Trophoblast cell (in vitro differentiated cells and primary cell): ENCODE results near the gene TXNDC5.

Experiments
- DNase-seq, 2 donors: peaks; one replicate each; pipeline ENCODE4 v3.0.0-alpha.2; 2016
- H2AFZ ChIP-seq: 2 replicates; pipeline ENCODE4 v1.6.1; 2013; ENCODE audit warnings: low read length, moderate library complexity, mild to moderate bottlenecking; ENCODE audit not compliant: insufficient read depth, poor library complexity
- H2AK5ac ChIP-seq: 2 replicates; pipeline ENCODE4 v1.6.1; 2013; ENCODE audit warnings: mild to moderate bottlenecking, low read length
- H2BK120ac ChIP-seq: 2 replicates; pipeline ENCODE4 v1.6.1; 2013; ENCODE audit warnings: low read length, mild to moderate bottlenecking, moderate library complexity; ENCODE audit not compliant: insufficient read depth, poor library complexity
- H2BK12ac ChIP-seq: 2 replicates; pipeline ENCODE4 v1.6.1; 2013; ENCODE audit warnings: mild to moderate bottlenecking, low read length, moderate library complexity
- H2BK5ac ChIP-seq: 2 replicates; pipeline ENCODE4 v1.6.1; 2013; ENCODE audit warnings: low read length, low read depth, moderate library complexity, mild to moderate bottlenecking; ENCODE audit not compliant: poor library complexity
- H3K14ac ChIP-seq: 2 replicates; pipeline ENCODE4 v1.6.1; 2013; ENCODE audit warnings: mild to moderate bottlenecking, low read length
- H3K18ac ChIP-seq: 2 replicates; pipeline ENCODE4 v1.6.1; 2013; ENCODE audit warnings: mild to moderate bottlenecking, low read length
- H3K23ac ChIP-seq: 2 replicates; pipeline ENCODE4 v1.6.1; 2013; ENCODE audit warnings: low read length
- H3K27ac ChIP-seq: 2 replicates; pipeline ENCODE4 v1.5.1; 2013; ENCODE audit warnings: low read depth, mild to moderate bottlenecking, inconsistent platforms, low read length, moderate library complexity
- H3K27me3 ChIP-seq: 2 replicates; pipeline ENCODE4 v1.6.1; 2013; ENCODE audit warnings: inconsistent platforms, mild to moderate bottlenecking, low read length, moderate library complexity; ENCODE audit not compliant: insufficient read depth
- H3K36me3 ChIP-seq, 2 experiments: 1 replicate in 1 of 2; 2 replicates in 1 of 2; pipeline ENCODE4 v1.6.1; 2013; ENCODE audit warnings: low read length in 2 of 2, mild to moderate bottlenecking in 2 of 2, moderate library complexity in 1 of 2; ENCODE audit not compliant: insufficient read depth in 2 of 2, control insufficient read depth in 1 of 2
- H3K4ac ChIP-seq: 2 replicates; pipeline ENCODE4 v1.6.1; 2013; ENCODE audit warnings: low read depth, mild to moderate bottlenecking, low read length, moderate library complexity
- H3K4me1 ChIP-seq, 2 experiments: 1 replicate in 1 of 2; 2 replicates in 1 of 2; pipeline ENCODE4 v1.6.1; 2013; ENCODE audit warnings: low read length in 2 of 2, mild to moderate bottlenecking in 2 of 2, moderate library complexity in 1 of 2; ENCODE audit not compliant: insufficient read depth in 2 of 2, control insufficient read depth in 1 of 2
- H3K4me2 ChIP-seq: 2 replicates; pipeline ENCODE4 v1.6.1; 2013; ENCODE audit warnings: inconsistent platforms, mild to moderate bottlenecking, low read length, moderate library complexity
- H3K4me3 ChIP-seq: 2 replicates; pipeline ENCODE4 v1.5.1; 2013; ENCODE audit warnings: mild to moderate bottlenecking, low read depth, low read length, inconsistent platforms
- H3K79me1 ChIP-seq: one replicate; pipeline ENCODE4 v1.6.1; 2013; ENCODE audit warnings: low read length
- H3K79me2 ChIP-seq: 2 replicates; pipeline ENCODE4 v1.6.1; 2013; ENCODE audit warnings: low read length, mild to moderate bottlenecking; ENCODE audit not compliant: control insufficient read depth, insufficient read depth, poor library complexity
- H3K9ac ChIP-seq: 2 replicates; pipeline ENCODE4 v1.6.1; 2013; ENCODE audit warnings: mild to moderate bottlenecking, low read length
- H3K9me3 ChIP-seq: 2 replicates; pipeline ENCODE4 v1.6.1; 2013; ENCODE audit warnings: low read depth, mild to moderate bottlenecking, control low read depth, inconsistent platforms, low read length; ENCODE audit not compliant: insufficient read depth
- H4K12ac ChIP-seq: 2 replicates; pipeline ENCODE4 v1.6.1; 2013; ENCODE audit warnings: low read depth, mild to moderate bottlenecking, low read length, moderate library complexity
- H4K8ac ChIP-seq: 2 replicates; pipeline ENCODE4 v1.6.1; 2013; ENCODE audit warnings: low read depth, mild to moderate bottlenecking, low read length, moderate library complexity
- H4K91ac ChIP-seq: one replicate; pipeline ENCODE4 v1.6.1; 2013; ENCODE audit warnings: low read depth, mild to moderate bottlenecking, low read length, moderate library complexity
- WGBS: extraction: QIAGEN DNeasy Blood & Tissue Kit; methylation state at CpG from one replicate; pipeline ENCODE4 v1.1.7; 2013; ENCODE audit warnings: missing lambda C conversion rate; ENCODE audit not compliant: insufficient read length, insufficient coverage; ENCODE audit errors: extremely low coverage; 5-methylcytosine and 5-hydroxymethylcytosine counted together

Gene TXNDC5

DNA sequence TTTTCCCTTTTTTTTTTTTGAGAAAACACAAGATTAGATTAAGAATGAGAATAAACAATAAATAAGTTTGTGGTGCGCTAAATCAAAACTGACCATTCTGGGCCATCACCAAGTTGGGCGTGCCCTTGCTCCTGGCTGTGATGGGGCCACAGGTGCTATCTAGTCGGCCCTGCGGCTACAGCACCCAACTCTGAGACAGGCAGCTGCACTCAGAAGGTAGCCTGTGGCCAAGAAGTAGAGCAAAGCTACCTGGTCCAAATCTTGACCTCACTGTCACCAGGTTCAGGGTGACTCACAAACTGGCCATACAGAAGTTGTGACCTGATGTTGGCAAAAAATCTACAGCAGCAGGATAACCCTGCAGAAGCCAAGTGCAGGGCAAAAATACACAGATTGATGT, 3.4 kb downstream of the TXNDC5 start:
- Histone ChIP-seq H2BK12ac (no peak overlapping the region), H2AK5ac (no peak overlapping the region), H3K79me2 (peaks cover 12% of the 10 kb centered on the region), H2BK5ac (no peak overlapping the region), H4K12ac (no peak overlapping the region), H3K4me3 (no peak overlapping the region), H3K14ac (no peak overlapping the region), H3K4ac (peak overlapping the region; percentile 19), H3K27me3 (no peaks in the 10 kb centered on the region), H3K36me3 (peaks cover 18 to 29% of the 10 kb centered on the region in 2 experiments), H2BK120ac (no peak overlapping the region), H3K79me1 (peaks cover 11% of the 10 kb centered on the region), H3K9ac (no peak overlapping the region), H4K91ac (no peak overlapping the region), H3K4me2 (no peak overlapping the region), H3K4me1 (peaks cover 6 to 7% of the 10 kb centered on the region in 2 experiments), H3K9me3 (no peaks in the 10 kb centered on the region), H3K23ac (no peak overlapping the region), H3K18ac (no peak overlapping the region), H3K27ac (no peak overlapping the region), H2AFZ (no peak overlapping the region), H4K8ac (no peak overlapping the region)
- WGBS = no CpG with 5 or more reads among the region's 4 CpGs
- no peak for DNase-seq

DNA sequence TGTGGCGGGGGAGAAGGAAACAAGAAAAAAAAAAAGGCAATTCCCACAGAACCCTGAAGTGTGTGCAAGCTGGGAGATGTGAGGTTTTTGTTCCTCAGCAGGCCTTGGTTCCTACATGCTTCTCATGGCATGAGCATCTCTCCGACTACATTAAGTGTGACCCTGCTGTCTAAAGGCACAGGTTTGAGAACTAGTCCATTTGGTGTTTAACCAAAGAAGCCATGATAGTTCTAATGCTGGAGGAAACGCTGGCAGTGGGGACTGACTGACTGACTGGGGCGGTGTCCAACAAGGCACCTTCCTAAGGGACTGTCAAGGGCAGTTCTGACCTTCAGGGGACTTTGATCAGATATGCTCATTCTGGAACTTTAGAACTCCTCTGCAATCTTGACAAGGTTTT, 3.8 kb downstream of the TXNDC5 start:
- no peak overlapping the region for H2AK5ac ChIP-seq
- H3K23ac ChIP-seq = no peak overlapping the region
- no peaks in the 10 kb centered on the region for H3K27me3 ChIP-seq
- H3K18ac ChIP-seq = no peak overlapping the region
- WGBS = no CpG with 5 or more reads among the region's 4 CpGs
- H2BK12ac ChIP-seq = no peak overlapping the region
- H3K79me1 ChIP-seq = peaks cover 11% of the 10 kb centered on the region
- H2BK120ac ChIP-seq = no peak overlapping the region
- no peak overlapping the region for H3K14ac ChIP-seq
- H3K27ac ChIP-seq = no peak overlapping the region
- no peak overlapping the region for H4K91ac ChIP-seq
- DNase-seq = no peak
- no peak overlapping the region for H4K8ac ChIP-seq
- H3K4ac ChIP-seq = no peak overlapping the region
- peaks cover 22 to 33% of the 10 kb centered on the region in 2 experiments for H3K36me3 ChIP-seq
- H4K12ac ChIP-seq = no peak overlapping the region
- no peak overlapping the region for H3K4me3 ChIP-seq
- no peak overlapping the region for H2BK5ac ChIP-seq
- peaks cover 6 to 7% of the 10 kb centered on the region in 2 experiments for H3K4me1 ChIP-seq
- no peaks in the 10 kb centered on the region for H3K9me3 ChIP-seq
- H3K9ac ChIP-seq = no peak overlapping the region
- H3K4me2 ChIP-seq = no peak overlapping the region
- H2AFZ ChIP-seq = no peak overlapping the region
- peaks cover 12% of the 10 kb centered on the region for H3K79me2 ChIP-seq

DNA sequence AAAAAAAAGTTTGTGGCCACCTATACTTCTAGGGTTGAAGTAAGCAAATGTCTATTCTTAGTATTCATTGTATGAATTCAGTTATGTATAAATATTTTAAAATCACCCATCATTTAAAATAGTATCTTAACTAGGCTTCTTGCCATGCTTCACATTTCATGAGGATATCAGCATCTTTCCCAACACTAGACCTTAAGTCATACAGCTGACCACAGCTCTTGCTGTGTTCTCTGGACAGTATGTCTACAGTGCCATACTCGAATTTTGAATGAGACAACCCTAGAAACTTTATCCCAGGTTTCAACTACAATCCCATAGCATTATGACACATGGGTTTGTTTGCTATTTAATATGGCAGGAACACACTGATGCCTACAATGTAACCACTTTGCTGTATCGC, 5.2 kb downstream of the TXNDC5 start:
- no peak overlapping the region for H3K14ac ChIP-seq
- DNase-seq = no peak
- H3K27ac ChIP-seq = no peak overlapping the region
- no peak overlapping the region for H2BK5ac ChIP-seq
- no peak overlapping the region for H4K91ac ChIP-seq
- H3K4me1 ChIP-seq = peaks cover 6 to 7% of the 10 kb centered on the region in 2 experiments
- no CpG with 5 or more reads among the region's 2 CpGs for WGBS
- peaks cover 10% of the 10 kb centered on the region for H3K79me2 ChIP-seq
- H2BK12ac ChIP-seq = no peak overlapping the region
- no peak overlapping the region for H3K9ac ChIP-seq
- peaks cover 27 to 46% of the 10 kb centered on the region in 2 experiments for H3K36me3 ChIP-seq
- no peak overlapping the region for H3K23ac ChIP-seq
- H3K79me1 ChIP-seq = peaks cover 9% of the 10 kb centered on the region
- H2BK120ac ChIP-seq = no peak overlapping the region
- H3K27me3 ChIP-seq = no peaks in the 10 kb centered on the region
- no peak overlapping the region for H4K12ac ChIP-seq
- H3K4me2 ChIP-seq = no peak overlapping the region
- H2AK5ac ChIP-seq = no peak overlapping the region
- no peak overlapping the region for H3K18ac ChIP-seq
- no peak overlapping the region for H2AFZ ChIP-seq
- no peak overlapping the region for H3K4ac ChIP-seq
- H4K8ac ChIP-seq = no peak overlapping the region
- H3K9me3 ChIP-seq = no peaks in the 10 kb centered on the region
- H3K4me3 ChIP-seq = no peak overlapping the region

DNA sequence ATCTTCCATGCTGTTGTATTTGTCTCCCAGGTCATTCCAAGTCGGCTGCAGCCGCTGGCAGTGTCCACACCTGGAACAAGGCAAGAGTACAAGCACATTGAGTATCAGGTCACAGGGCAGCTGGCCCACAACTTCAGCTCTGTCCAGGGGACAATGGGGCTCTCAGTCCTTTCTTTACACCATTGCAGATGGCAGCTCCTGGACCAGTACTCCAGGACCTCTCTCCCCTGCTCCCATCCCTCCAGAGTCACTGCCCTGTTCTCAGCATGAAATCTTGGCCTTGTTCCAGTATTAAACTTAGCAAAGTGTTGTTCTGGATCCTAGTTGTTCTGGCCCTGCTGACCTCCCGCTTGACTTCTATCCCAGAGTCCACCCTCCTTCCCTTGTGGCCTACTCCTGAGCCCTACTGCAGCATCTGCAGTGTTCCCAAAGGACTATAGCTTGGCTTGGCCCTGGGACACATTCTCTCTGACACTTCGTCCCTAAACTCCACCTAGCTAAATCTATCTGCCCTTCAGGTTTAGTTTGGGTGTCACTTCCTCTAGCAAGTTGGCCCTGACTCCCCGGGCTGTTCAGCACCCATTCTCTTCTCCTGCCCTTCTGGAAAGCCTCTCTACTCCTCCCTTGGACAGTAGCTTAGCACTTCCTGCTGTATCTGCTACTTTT, 5.8 kb downstream of the TXNDC5 start:
- no peak overlapping the region for H2BK12ac ChIP-seq
- peaks cover 5% of the 10 kb centered on the region for H3K79me1 ChIP-seq
- H4K12ac ChIP-seq = no peak overlapping the region
- no peak overlapping the region for H3K27ac ChIP-seq
- no peak overlapping the region for H3K18ac ChIP-seq
- H2BK120ac ChIP-seq = no peak overlapping the region
- WGBS = no CpG with 5 or more reads among the region's 5 CpGs
- no peak overlapping the region for H3K4ac ChIP-seq
- no peak overlapping the region for H3K14ac ChIP-seq
- no peak overlapping the region for H3K23ac ChIP-seq
- no peak overlapping the region for H4K91ac ChIP-seq
- no peak overlapping the region for H3K4me2 ChIP-seq
- H3K4me1 ChIP-seq = peaks cover 6 to 7% of the 10 kb centered on the region in 2 experiments
- H3K9me3 ChIP-seq = no peaks in the 10 kb centered on the region
- no peak overlapping the region for H3K4me3 ChIP-seq
- no peaks in the 10 kb centered on the region for H3K27me3 ChIP-seq
- no peak overlapping the region for H2AFZ ChIP-seq
- H3K36me3 ChIP-seq = peaks cover 27 to 51% of the 10 kb centered on the region in 2 experiments
- no peak overlapping the region for H2BK5ac ChIP-seq
- no peak overlapping the region for H4K8ac ChIP-seq
- H2AK5ac ChIP-seq = no peak overlapping the region
- peaks cover 8% of the 10 kb centered on the region for H3K79me2 ChIP-seq
- no peak for DNase-seq
- H3K9ac ChIP-seq = no peak overlapping the region
